Activated CD4-positive, alpha-beta T cell treated with anti-CD3 and anti-CD28 coated beads, Interleukin-2, amount 10 ng/mL, durations not matched to agents 24 days and 14 days (primary cell): ENCODE measurements around the gene SLC22A3. TPM values are rescaled to one million over a fixed set of nuclear protein-coding genes. Genes with fewer than 3 reads are reported as not detected.
"Not testable (repeated sequence)": the region's sequence is repeated elsewhere in the genome, so short reads cannot be mapped to it uniquely, and the experiment has no call there.

Source experiments
- DNase-seq: peaks from one replicate; pipeline ENCODE4 v3.0.0; 2022
- H3K27ac Mint-ChIP-seq: one replicate; pipeline ENCODE4 v1.8.0; 2022; ENCODE audit warnings: mild to moderate bottlenecking, mixed read lengths
- H3K27me3 Mint-ChIP-seq: one replicate; pipeline ENCODE4 v1.8.0; 2022; ENCODE audit warnings: mixed read lengths
- H3K36me3 Mint-ChIP-seq: one replicate; pipeline ENCODE4 v1.8.0; 2022; ENCODE audit warnings: low read depth, mild to moderate bottlenecking, mixed read lengths
- H3K4me1 Mint-ChIP-seq: one replicate; pipeline ENCODE4 v1.8.0; 2021; ENCODE audit warnings: mixed read lengths
- H3K4me3 Mint-ChIP-seq: one replicate; pipeline ENCODE4 v1.8.0; 2022; ENCODE audit warnings: mild to moderate bottlenecking, moderate library complexity, mixed read lengths
- H3K9me3 Mint-ChIP-seq: one replicate; pipeline ENCODE4 v1.8.0; 2021; ENCODE audit warnings: mixed read lengths
- intact Hi-C: fragments of 100-400 bp; cut with micrococcal nuclease; formaldehyde crosslinking; loops from one replicate; pipeline ENCODE4 v1.15.1; 2023
- total RNA-seq: library from RNA; stranded (reverse); gene quantifications from 2 replicates; pipeline ENCODE4 v1.2.3, GENCODE V29; 2022

The SLC22A3 gene
- total RNA-seq: not detected in 2 replicates

- Mint-ChIP-seq H3K4me1 (peaks cover 3% of the 10 kb centered on the region), H3K9me3 (no peaks in the 10 kb centered on the region), H3K36me3 (no peaks in the 10 kb centered on the region), H3K27me3 (peaks cover 58% of the 10 kb centered on the region), H3K27ac (no peak within 1 kb of the TSS), H3K4me3 (no peak within 1 kb of the TSS)
- intact Hi-C loops: no loop called here
- DNase-seq: no peak
These were observed at the start of gene SLC22A3 for GRCh38 chr6:160348223-160349019. Gene SLC22A3 (plus strand): TSS chr6:160348378. CDS start chr6:160348420, 42 bp downstream.

- no peaks in the 10 kb centered on the region for H3K4me1 Mint-ChIP-seq
- no peak overlapping the region for H3K4me3 Mint-ChIP-seq
- no peak overlapping the region for H3K27ac Mint-ChIP-seq
- no peak for DNase-seq
- H3K36me3 Mint-ChIP-seq: no peaks in the 10 kb centered on the region
- intact Hi-C loops: no loop called here
- H3K27me3 Mint-ChIP-seq: no peaks in the 10 kb centered on the region
- H3K9me3 Mint-ChIP-seq: no peaks in the 10 kb centered on the region
These were observed 48.6 kb upstream of the SLC22A3 start for GRCh38 chr6:160299559-160299958.

- Mint-ChIP-seq H3K27ac (no peak overlapping the region), H3K4me3 (no peak overlapping the region), H3K9me3 (no peaks in the 10 kb centered on the region), H3K4me1 (no peaks in the 10 kb centered on the region), H3K36me3 (no peaks in the 10 kb centered on the region), H3K27me3 (no peaks in the 10 kb centered on the region)
- intact Hi-C loops: no loop called here
- DNase-seq: no peak
These were observed 48.0 kb upstream of the SLC22A3 start for GRCh38 chr6:160300076-160300695.

GRCh38 chr6:160301339-160301738 is 46.8 kb upstream of the SLC22A3 start:
- peaks cover 1% of the 10 kb centered on the region for H3K27me3 Mint-ChIP-seq
- intact Hi-C loops: no loop called here
- no peaks in the 10 kb centered on the region for H3K4me1 Mint-ChIP-seq
- H3K9me3 Mint-ChIP-seq: no peaks in the 10 kb centered on the region
- no peak for DNase-seq
- H3K36me3 Mint-ChIP-seq: no peaks in the 10 kb centered on the region
- H3K4me3 Mint-ChIP-seq: no peak overlapping the region
- no peak overlapping the region for H3K27ac Mint-ChIP-seq

- H3K4me3 Mint-ChIP-seq, H3K9me3 Mint-ChIP-seq, H3K27ac Mint-ChIP-seq, H3K4me1 Mint-ChIP-seq, H3K36me3 Mint-ChIP-seq, intact Hi-C loops, DNase-seq, H3K27me3 Mint-ChIP-seq: not testable (repeated sequence)
These were observed 45.6 kb upstream of the SLC22A3 start for GRCh38 chr6:160302431-160303082.

GRCh38 chr6:160303806-160304205 is 44.4 kb upstream of the SLC22A3 start:
- H3K9me3 Mint-ChIP-seq: no peaks in the 10 kb centered on the region
- no peak for DNase-seq
- H3K27ac Mint-ChIP-seq: no peak overlapping the region
- H3K36me3 Mint-ChIP-seq: no peaks in the 10 kb centered on the region
- H3K4me3 Mint-ChIP-seq: no peak overlapping the region
- intact Hi-C loops: no loop called here
- no peaks in the 10 kb centered on the region for H3K4me1 Mint-ChIP-seq
- peaks cover 6% of the 10 kb centered on the region for H3K27me3 Mint-ChIP-seq

- no peak overlapping the region for H3K4me3 Mint-ChIP-seq
- intact Hi-C loops: no loop called here
- H3K36me3 Mint-ChIP-seq: no peaks in the 10 kb centered on the region
- H3K9me3 Mint-ChIP-seq: peaks cover 1% of the 10 kb centered on the region
- H3K4me1 Mint-ChIP-seq: no peaks in the 10 kb centered on the region
- no peak for DNase-seq
- H3K27ac Mint-ChIP-seq: no peak overlapping the region
- H3K27me3 Mint-ChIP-seq: peaks cover 7% of the 10 kb centered on the region
These were observed 42.1 kb upstream of the SLC22A3 start for GRCh38 chr6:160305926-160306713.

GRCh38 chr6:160309718-160310117 is 38.5 kb upstream of the SLC22A3 start:
- Mint-ChIP-seq H3K36me3 (no peaks in the 10 kb centered on the region), H3K9me3 (peaks cover 15% of the 10 kb centered on the region), H3K4me1 (no peaks in the 10 kb centered on the region), H3K27me3 (peaks cover 9% of the 10 kb centered on the region), H3K27ac (no peak overlapping the region), H3K4me3 (no peak overlapping the region)
- intact Hi-C loops: no loop called here
- DNase-seq: no peak

GRCh38 chr6:160312900-160313299 is 35.3 kb upstream of the SLC22A3 start:
- no peak overlapping the region for H3K27ac Mint-ChIP-seq
- peaks cover 15% of the 10 kb centered on the region for H3K9me3 Mint-ChIP-seq
- intact Hi-C loops: no loop called here
- no peak overlapping the region for H3K4me3 Mint-ChIP-seq
- H3K27me3 Mint-ChIP-seq: peaks cover 8% of the 10 kb centered on the region
- no peak for DNase-seq
- no peaks in the 10 kb centered on the region for H3K4me1 Mint-ChIP-seq
- no peaks in the 10 kb centered on the region for H3K36me3 Mint-ChIP-seq

GRCh38 chr6:160315310-160315709 is 32.9 kb upstream of the SLC22A3 start:
- Mint-ChIP-seq H3K4me1 (no peaks in the 10 kb centered on the region), H3K9me3 (peaks cover 20% of the 10 kb centered on the region), H3K4me3 (no peak overlapping the region)

GRCh38 chr6:160316261-160316660 is 31.9 kb upstream of the SLC22A3 start:
- Mint-ChIP-seq H3K27ac (no peak overlapping the region), H3K27me3 (peaks cover 8% of the 10 kb centered on the region), H3K9me3 (peaks cover 18% of the 10 kb centered on the region), H3K4me3 (no peak overlapping the region), H3K4me1 (no peaks in the 10 kb centered on the region), H3K36me3 (no peaks in the 10 kb centered on the region)
- no peak for DNase-seq
- intact Hi-C loops: no loop called here

More at GRCh38 chr6:160315310-160315709, 32.9 kb upstream of the SLC22A3 start:
- intact Hi-C loops: no loop called here
- Mint-ChIP-seq H3K27me3 (peaks cover 10% of the 10 kb centered on the region), H3K36me3 (no peaks in the 10 kb centered on the region), H3K27ac (no peak overlapping the region)
- DNase-seq: no peak

- intact Hi-C loops: no loop called here
- H3K27ac Mint-ChIP-seq: no peak overlapping the region
- H3K4me3 Mint-ChIP-seq: no peak overlapping the region
- peak; percentile 33 for DNase-seq
- peaks cover 14% of the 10 kb centered on the region for H3K9me3 Mint-ChIP-seq
- H3K27me3 Mint-ChIP-seq: peaks cover 10% of the 10 kb centered on the region
- H3K36me3 Mint-ChIP-seq: no peaks in the 10 kb centered on the region
- H3K4me1 Mint-ChIP-seq: no peaks in the 10 kb centered on the region
These were observed 28.9 kb upstream of the SLC22A3 start for GRCh38 chr6:160319246-160319645.

- no peak overlapping the region for H3K4me3 Mint-ChIP-seq
- H3K9me3 Mint-ChIP-seq: peaks cover 14% of the 10 kb centered on the region
- H3K36me3 Mint-ChIP-seq: no peaks in the 10 kb centered on the region
- DNase-seq: no peak
- H3K27ac Mint-ChIP-seq: no peak overlapping the region
- peaks cover 5% of the 10 kb centered on the region for H3K27me3 Mint-ChIP-seq
- intact Hi-C loops: no loop called here
- H3K4me1 Mint-ChIP-seq: no peaks in the 10 kb centered on the region
These were observed 26.3 kb upstream of the SLC22A3 start for GRCh38 chr6:160321729-160322505.
